Psoas muscle (tissue), 8 donors: Measurements from ENCODE around the gene PDE6A. TPM values are rescaled to one million over a fixed set of nuclear protein-coding genes. Genes with fewer than 3 reads are reported as not detected.

Experiments
- ATAC-seq, 4 donors: fragments of 200-7000 bp; cut with Tn5 transposase; one replicate each; pipeline ENCODE4 v1.9.1; 2020; ENCODE audit warnings: moderate library complexity in 3 of 4, mild to moderate bottlenecking in 2 of 4
- DNase-seq, 2 donors: peaks; one replicate each; pipeline ENCODE4 v3.0.0-alpha.2; 2020
- H3K27ac ChIP-seq: fragments of 200-600 bp; one replicate; pipeline ENCODE4 v1.8.0; 2022
- H3K27me3 ChIP-seq, 3 donors: fragments of 200-600 bp in 1 of 3; one replicate each; pipeline versions ENCODE4 v1.6.1 to v1.8.0; 2013 to 2022; ENCODE audit warnings: low read length in 2 of 3, mild to moderate bottlenecking in 2 of 3, moderate library complexity in 1 of 3; ENCODE audit not compliant: insufficient read depth in 3 of 3
- H3K36me3 ChIP-seq, 2 donors: fragments of 200-600 bp in 1 of 2; one replicate each; pipeline versions ENCODE4 v1.6.1 to v1.8.0; 2013 to 2022; ENCODE audit warnings: low read depth in 1 of 2, mild to moderate bottlenecking in 1 of 2, moderate library complexity in 1 of 2; ENCODE audit not compliant: insufficient read depth in 1 of 2
- H3K4me1 ChIP-seq: fragments of 200-600 bp; one replicate; pipeline ENCODE4 v1.8.0; 2022
- H3K4me3 ChIP-seq: fragments of 200-600 bp; one replicate; pipeline ENCODE4 v1.8.0; 2022; ENCODE audit warnings: mild to moderate bottlenecking
- H3K9me3 ChIP-seq: fragments of 200-600 bp; one replicate; pipeline ENCODE4 v1.8.0; 2022
- CTCF ChIP-seq: fragments of 200-600 bp; IDR thresholded peaks from one replicate; pipeline ENCODE4 v1.8.0; 2022; ENCODE audit warnings: antibody characterized with exemption
- WGBS, 3 donors: extraction: QIAGEN DNeasy Blood & Tissue Kit; methylation state at CpG; one replicate each; pipeline versions ENCODE4 v1.1.6 to v1.1.7; 2013; 5-methylcytosine and 5-hydroxymethylcytosine counted together
- intact Hi-C, 2 donors: fragments of 100-400 bp; cut with DNase I; formaldehyde crosslinking; loops; one replicate each; pipeline versions ENCODE4 v1.11.0 to v1.14.2; 2022
- polyA plus RNA-seq, 3 donors: library from polyadenylated mRNA; stranded (reverse); fragments of 200-250 nt; gene quantifications; one replicate each; pipeline ENCODE4 v1.2.3, GENCODE V29; 2013
- total RNA-seq, 4 donors: library from RNA; stranded (reverse); fragmentation: NEBNext Ultra II Directional in 2 of 4; extraction: Animal tissue kit (Norgen Biotek cat#: 25700) in 2 of 4; gene quantifications; one replicate each; pipeline versions ENCODE4 v1.2.1 to v1.2.4, GENCODE V29; 2021 to 2023
- donor health status: healthy with polysubstance abuse.
- donor health status: DM: no; HTN: no; CAD: no; lungs with moderate emphysema.
- donor health status: Bipolar disorder and iron deficiency.
- donor health status: healthy.
- donor health status: DM: yes; HTN: yes; CAD: no.
- donor health status: DM: no; HTN: no; CAD: no.
- donor health status: DM: no; HTN: no; CAD: no.
- donor health status: DM: yes; HTN: yes; CAD: no.

The PDE6A gene
- total and polyA plus RNA-seq, 7 donors, result 0.04 to 0.26 (median 0.10) TPM

- H3K27ac ChIP-seq, result no peak overlapping the region
- no peaks in the 10 kb centered on the region for H3K9me3 ChIP-seq
- ATAC-seq, result no peak
- H3K27me3 ChIP-seq, result no peaks in the 10 kb centered on the region
- 44 to 61% (median 58%) methylated on average over 2 of the region's 2 CpGs for WGBS, 3 donors
- intact Hi-C loops, result no loop called here
- TF ChIP-seq CTCF, result no peak
- no peaks in the 10 kb centered on the region for H3K36me3 ChIP-seq
- no peak overlapping the region for H3K4me3 ChIP-seq
- DNase-seq, result no peak
- H3K4me1 ChIP-seq, result peaks cover 9% of the 10 kb centered on the region
Measured at GRCh38 chr5:149900390-149900789, 44.2 kb downstream of the PDE6A start.

- WGBS, 3 donors, result 89 to 100% (median 97%) methylated on average over 1 of the region's 1 CpG
- no peak for DNase-seq
- intact Hi-C loops, result no loop called here
- H3K27ac ChIP-seq, result no peak overlapping the region
- TF ChIP-seq CTCF, result no peak
- H3K9me3 ChIP-seq, result no peaks in the 10 kb centered on the region
- H3K4me3 ChIP-seq, result no peak overlapping the region
- no peaks in the 10 kb centered on the region for H3K36me3 ChIP-seq
- H3K4me1 ChIP-seq, result no peaks in the 10 kb centered on the region
- no peak for ATAC-seq
- H3K27me3 ChIP-seq, result no peaks in the 10 kb centered on the region
Measured at GRCh38 chr5:149898811-149899210, 45.8 kb downstream of the PDE6A start.

GRCh38 chr5:149895416-149896345 is 48.9 kb downstream of the PDE6A start:
- no peak for ATAC-seq

GRCh38 chr5:149894237-149894636 is 50.4 kb downstream of the PDE6A start:
- intact Hi-C loops, result no loop called here
- H3K27ac ChIP-seq, result no peak overlapping the region
- no peaks in the 10 kb centered on the region for H3K36me3 ChIP-seq
- no peak for TF ChIP-seq CTCF
- 76 to 88% (median 77%) methylated on average over 1 of the region's 1 CpG for WGBS, 3 donors
- H3K4me3 ChIP-seq, result no peak overlapping the region
- DNase-seq, result no peak
- no peaks in the 10 kb centered on the region for H3K4me1 ChIP-seq
- no peaks in the 10 kb centered on the region for H3K27me3 ChIP-seq
- no peaks in the 10 kb centered on the region for H3K9me3 ChIP-seq
- no peak for ATAC-seq

More at GRCh38 chr5:149895416-149896345, 48.9 kb downstream of the PDE6A start:
- Histone ChIP-seq H3K27me3 (no peaks in the 10 kb centered on the region), H3K4me1 (no peaks in the 10 kb centered on the region), H3K27ac (no peak overlapping the region), H3K36me3 (no peaks in the 10 kb centered on the region), H3K4me3 (no peak overlapping the region), H3K9me3 (no peaks in the 10 kb centered on the region)
- WGBS, 3 donors, result 71 to 79% (median 79%) methylated on average over 7 of the region's 7 CpGs
- no peak for DNase-seq
- TF ChIP-seq CTCF, result no peak
- intact Hi-C loops, result no loop called here
